ENCODE results near the gene ADAT1.

Gene ADAT1

DNA sequence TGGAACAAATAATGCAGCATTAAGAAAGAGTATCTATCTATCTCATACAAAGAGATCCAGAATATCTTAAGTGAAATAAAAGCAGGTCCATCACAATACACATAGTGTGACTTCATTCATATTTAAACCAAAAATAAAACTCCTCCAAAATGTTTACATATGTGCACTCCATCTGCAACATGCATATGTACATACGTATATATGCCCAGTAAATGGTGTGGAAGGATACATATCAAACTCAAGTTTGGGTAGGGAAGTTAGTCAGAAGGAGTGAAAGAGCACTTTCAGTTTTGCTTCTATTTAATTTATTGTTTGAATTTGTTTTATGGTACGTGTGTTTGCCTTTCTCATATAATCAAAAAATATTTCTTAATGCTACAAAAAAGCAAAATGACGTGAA is 12.0 kb upstream of the ADAT1 start:
- H2BK15ac ChIP-seq (ENCODE audit: low read depth, poor library complexity, severe bottlenecking) = no peak overlapping the region
- H3K9ac ChIP-seq (ENCODE audit: low read length) = no peak overlapping the region
- no peak overlapping the region for H3K27ac ChIP-seq (ENCODE audit: low read length, poor library complexity, severe bottlenecking)
- no peak overlapping the region for H2BK120ac ChIP-seq (ENCODE audit: low read depth, low read length)
- no peak overlapping the region for H4K91ac ChIP-seq (ENCODE audit: low read length)
- WGBS = 100% methylated on average over 2 of the region's 3 CpGs
- no peaks in the 10 kb centered on the region for H3K4me1 ChIP-seq (ENCODE audit: control insufficient read depth, insufficient read depth, low read depth, low read length)
- no peaks in the 10 kb centered on the region for H3K9me3 ChIP-seq (ENCODE audit: control insufficient read depth, low read length)
- H2AFZ ChIP-seq (ENCODE audit: low read depth, low read length) = no peak overlapping the region
- no peak overlapping the region for H2BK12ac ChIP-seq (ENCODE audit: low read length in 2 of 2)
- H3K23ac ChIP-seq (ENCODE audit: low read length in 2 of 2) = no peak overlapping the region
- no peak for DNase-seq
- H3K4me2 ChIP-seq (ENCODE audit: low read length, poor library complexity, severe bottlenecking) = no peak overlapping the region
- peaks cover 44 to 87% of the 10 kb centered on the region in 2 experiments for H3K36me3 ChIP-seq (ENCODE audit: control insufficient read depth in 1 of 2, insufficient read depth in 2 of 2, low read depth in 1 of 2, low read length in 2 of 2)
- H2AK5ac ChIP-seq (ENCODE audit: low read length, severe bottlenecking) = no peak overlapping the region
- H3K4ac ChIP-seq (ENCODE audit: low read depth in 1 of 2, low read length in 2 of 2) = no peak overlapping the region
- H3K4me3 ChIP-seq (ENCODE audit: insufficient read depth in 1 of 2, low read depth in 1 of 2, low read length in 2 of 2) = no peak overlapping the region
- no peaks in the 10 kb centered on the region for H3K27me3 ChIP-seq (ENCODE audit: control insufficient read depth in 1 of 2, insufficient read depth in 1 of 2, low read length in 2 of 2)
- H2BK5ac ChIP-seq (ENCODE audit: low read depth, low read length, poor library complexity, severe bottlenecking) = no peak overlapping the region
- no peak overlapping the region for H3K14ac ChIP-seq (ENCODE audit: low read length in 2 of 2)
- H4K8ac ChIP-seq (ENCODE audit: low read length) = no peak overlapping the region
- H3K79me1 ChIP-seq (replicated peaks; ENCODE audit: low read length, poor library complexity, severe bottlenecking) = peaks cover 38% of the 10 kb centered on the region
- H3K18ac ChIP-seq (ENCODE audit: low read depth in 1 of 2, low read length in 2 of 2) = no peak overlapping the region

DNA sequence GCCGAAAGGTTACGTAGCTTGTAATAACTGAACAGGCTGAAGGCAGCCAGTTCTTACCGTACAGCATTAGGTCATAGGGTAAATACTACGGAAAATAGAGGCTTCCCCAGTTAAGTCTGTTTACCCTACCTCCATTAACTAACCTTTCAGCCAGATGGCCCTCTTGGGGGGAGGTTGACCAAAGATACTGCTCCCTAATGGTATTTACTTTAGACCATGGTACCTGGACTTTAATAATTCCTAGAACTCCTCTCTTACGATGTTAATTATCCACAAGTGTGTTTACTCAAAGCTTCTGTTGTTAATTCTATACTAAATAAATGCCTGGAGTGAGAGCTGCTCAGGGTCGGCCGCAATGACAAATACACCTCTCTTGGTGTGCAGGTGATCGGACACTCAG is 9.8 kb upstream of the ADAT1 start:
- no peak overlapping the region for H3K4me2 ChIP-seq (ENCODE audit: low read length, poor library complexity, severe bottlenecking)
- no peak overlapping the region for H3K4me3 ChIP-seq (ENCODE audit: insufficient read depth in 1 of 2, low read depth in 1 of 2, low read length in 2 of 2)
- H3K36me3 ChIP-seq (ENCODE audit: control insufficient read depth in 1 of 2, insufficient read depth in 2 of 2, low read depth in 1 of 2, low read length in 2 of 2) = peaks cover 60 to 92% of the 10 kb centered on the region in 2 experiments
- H3K27me3 ChIP-seq (ENCODE audit: control insufficient read depth in 1 of 2, insufficient read depth in 1 of 2, low read length in 2 of 2) = no peaks in the 10 kb centered on the region
- H3K14ac ChIP-seq (ENCODE audit: low read length in 2 of 2) = no peak overlapping the region
- H2BK12ac ChIP-seq (ENCODE audit: low read length in 2 of 2) = no peak overlapping the region
- H3K9ac ChIP-seq (ENCODE audit: low read length) = no peak overlapping the region
- H4K91ac ChIP-seq (ENCODE audit: low read length) = no peak overlapping the region
- no peak overlapping the region for H3K27ac ChIP-seq (ENCODE audit: low read length, poor library complexity, severe bottlenecking)
- DNase-seq = no peak
- no peak overlapping the region for H2AFZ ChIP-seq (ENCODE audit: low read depth, low read length)
- no peak overlapping the region for H3K4ac ChIP-seq (ENCODE audit: low read depth in 1 of 2, low read length in 2 of 2)
- no peak overlapping the region for H2BK15ac ChIP-seq (ENCODE audit: low read depth, poor library complexity, severe bottlenecking)
- H4K8ac ChIP-seq (ENCODE audit: low read length) = no peak overlapping the region
- H2AK5ac ChIP-seq (ENCODE audit: low read length, severe bottlenecking) = no peak overlapping the region
- no peak overlapping the region for H2BK120ac ChIP-seq (ENCODE audit: low read depth, low read length)
- H3K23ac ChIP-seq (ENCODE audit: low read length in 2 of 2) = no peak overlapping the region
- H3K18ac ChIP-seq (ENCODE audit: low read depth in 1 of 2, low read length in 2 of 2) = no peak overlapping the region
- no peaks in the 10 kb centered on the region for H3K4me1 ChIP-seq (ENCODE audit: control insufficient read depth, insufficient read depth, low read depth, low read length)
- 97% methylated on average over 7 of the region's 8 CpGs for WGBS
- H3K79me1 ChIP-seq (replicated peaks; ENCODE audit: low read length, poor library complexity, severe bottlenecking) = peaks cover 33% of the 10 kb centered on the region
- no peak overlapping the region for H2BK5ac ChIP-seq (ENCODE audit: low read depth, low read length, poor library complexity, severe bottlenecking)
- H3K9me3 ChIP-seq (ENCODE audit: control insufficient read depth, low read length) = no peaks in the 10 kb centered on the region

DNA sequence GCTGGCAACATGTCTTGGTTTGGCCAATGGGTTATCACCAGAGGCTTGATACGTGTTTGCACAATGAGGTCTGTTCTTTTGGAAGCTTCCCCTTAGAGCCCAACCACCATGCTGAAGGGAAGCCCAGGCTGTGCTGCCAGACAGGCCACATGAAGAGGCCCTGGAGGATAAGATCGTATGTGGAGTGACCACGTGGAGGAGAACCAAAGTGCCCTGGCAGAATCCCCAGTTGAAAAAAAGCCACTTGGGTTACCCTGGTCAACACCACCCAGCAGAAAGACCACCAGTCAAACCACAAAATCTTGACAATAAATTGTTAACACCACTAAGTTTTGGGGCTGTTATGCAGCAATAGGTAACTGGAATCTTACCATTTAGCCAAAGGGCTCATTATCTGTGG is 7.0 kb upstream of the ADAT1 start:
- no peaks in the 10 kb centered on the region for H3K9me3 ChIP-seq (ENCODE audit: control insufficient read depth, low read length)
- no peak overlapping the region for H4K91ac ChIP-seq (ENCODE audit: low read length)
- H3K27me3 ChIP-seq (ENCODE audit: control insufficient read depth in 1 of 2, insufficient read depth in 1 of 2, low read length in 2 of 2) = no peaks in the 10 kb centered on the region
- no peak overlapping the region for H3K4me2 ChIP-seq (ENCODE audit: low read length, poor library complexity, severe bottlenecking)
- H2AK5ac ChIP-seq (ENCODE audit: low read length, severe bottlenecking) = no peak overlapping the region
- H3K18ac ChIP-seq (ENCODE audit: low read depth in 1 of 2, low read length in 2 of 2) = no peak overlapping the region
- no peak overlapping the region for H3K4ac ChIP-seq (ENCODE audit: low read depth in 1 of 2, low read length in 2 of 2)
- peaks cover 68 to 93% of the 10 kb centered on the region in 2 experiments for H3K36me3 ChIP-seq (ENCODE audit: control insufficient read depth in 1 of 2, insufficient read depth in 2 of 2, low read depth in 1 of 2, low read length in 2 of 2)
- DNase-seq = no peak
- no peak overlapping the region for H3K9ac ChIP-seq (ENCODE audit: low read length)
- no peak overlapping the region for H2BK12ac ChIP-seq (ENCODE audit: low read length in 2 of 2)
- H3K27ac ChIP-seq (ENCODE audit: low read length, poor library complexity, severe bottlenecking) = no peak overlapping the region
- no peak overlapping the region for H4K8ac ChIP-seq (ENCODE audit: low read length)
- peaks cover 22% of the 10 kb centered on the region for H3K79me1 ChIP-seq (replicated peaks; ENCODE audit: low read length, poor library complexity, severe bottlenecking)
- H3K23ac ChIP-seq (ENCODE audit: low read length in 2 of 2) = no peak overlapping the region
- H2BK120ac ChIP-seq (ENCODE audit: low read depth, low read length) = no peak overlapping the region
- WGBS = 96% methylated on average over 3 of the region's 3 CpGs
- no peak overlapping the region for H2AFZ ChIP-seq (ENCODE audit: low read depth, low read length)
- H2BK5ac ChIP-seq (ENCODE audit: low read depth, low read length, poor library complexity, severe bottlenecking) = no peak overlapping the region
- no peak overlapping the region for H2BK15ac ChIP-seq (ENCODE audit: low read depth, poor library complexity, severe bottlenecking)
- H3K4me3 ChIP-seq (ENCODE audit: insufficient read depth in 1 of 2, low read depth in 1 of 2, low read length in 2 of 2) = no peak overlapping the region
- no peak overlapping the region for H3K14ac ChIP-seq (ENCODE audit: low read length in 2 of 2)
- H3K4me1 ChIP-seq (ENCODE audit: control insufficient read depth, insufficient read depth, low read depth, low read length) = no peaks in the 10 kb centered on the region

DNA sequence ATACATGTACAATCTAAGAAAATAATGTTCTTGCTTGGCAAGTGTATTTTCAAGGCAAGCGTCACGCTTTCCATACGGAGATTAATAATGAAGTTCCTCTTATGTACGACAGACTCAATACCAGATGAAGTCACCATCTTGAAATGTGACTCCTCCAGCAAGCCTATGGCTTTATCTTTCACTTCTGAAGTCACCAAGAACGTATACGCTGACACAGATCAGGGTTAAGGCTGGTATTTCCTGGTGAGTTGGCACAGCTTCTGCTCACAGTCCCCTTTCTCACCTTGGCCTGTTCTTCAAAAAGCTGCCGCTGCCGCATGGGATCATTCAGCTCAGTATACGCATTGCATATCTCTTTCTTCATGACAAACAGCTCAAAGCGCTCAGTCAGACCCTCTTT is 6.1 kb upstream of the ADAT1 start:
- no peak overlapping the region for H4K8ac ChIP-seq (ENCODE audit: low read length)
- no peak overlapping the region for H4K91ac ChIP-seq (ENCODE audit: low read length)
- no peak overlapping the region for H3K14ac ChIP-seq (ENCODE audit: low read length in 2 of 2)
- no peak overlapping the region for H3K4me3 ChIP-seq (ENCODE audit: insufficient read depth in 1 of 2, low read depth in 1 of 2, low read length in 2 of 2)
- no peaks in the 10 kb centered on the region for H3K9me3 ChIP-seq (ENCODE audit: control insufficient read depth, low read length)
- no peaks in the 10 kb centered on the region for H3K4me1 ChIP-seq (ENCODE audit: control insufficient read depth, insufficient read depth, low read depth, low read length)
- 98% methylated on average over 10 of the region's 10 CpGs for WGBS
- H3K4ac ChIP-seq (ENCODE audit: low read depth in 1 of 2, low read length in 2 of 2) = no peak overlapping the region
- H3K18ac ChIP-seq (ENCODE audit: low read depth in 1 of 2, low read length in 2 of 2) = no peak overlapping the region
- H2AK5ac ChIP-seq (ENCODE audit: low read length, severe bottlenecking) = no peak overlapping the region
- H3K23ac ChIP-seq (ENCODE audit: low read length in 2 of 2) = no peak overlapping the region
- H2BK5ac ChIP-seq (ENCODE audit: low read depth, low read length, poor library complexity, severe bottlenecking) = no peak overlapping the region
- H3K36me3 ChIP-seq (ENCODE audit: control insufficient read depth in 1 of 2, insufficient read depth in 2 of 2, low read depth in 1 of 2, low read length in 2 of 2) = peaks cover 65 to 84% of the 10 kb centered on the region in 2 experiments
- DNase-seq = no peak
- H3K9ac ChIP-seq (ENCODE audit: low read length) = no peak overlapping the region
- no peaks in the 10 kb centered on the region for H3K27me3 ChIP-seq (ENCODE audit: control insufficient read depth in 1 of 2, insufficient read depth in 1 of 2, low read length in 2 of 2)
- no peak overlapping the region for H3K27ac ChIP-seq (ENCODE audit: low read length, poor library complexity, severe bottlenecking)
- H3K79me1 ChIP-seq (replicated peaks; ENCODE audit: low read length, poor library complexity, severe bottlenecking) = peaks cover 22% of the 10 kb centered on the region
- no peak overlapping the region for H2AFZ ChIP-seq (ENCODE audit: low read depth, low read length)
- H2BK15ac ChIP-seq (ENCODE audit: low read depth, poor library complexity, severe bottlenecking) = no peak overlapping the region
- H2BK12ac ChIP-seq (ENCODE audit: low read length in 2 of 2) = no peak overlapping the region
- no peak overlapping the region for H3K4me2 ChIP-seq (ENCODE audit: low read length, poor library complexity, severe bottlenecking)
- H2BK120ac ChIP-seq (ENCODE audit: low read depth, low read length) = no peak overlapping the region
